Stimulated activated CD4-positive, alpha-beta T cell treated with anti-CD3 and anti-CD28 coated beads, Interleukin-1b, Interleukin-23, amount 100 ng/mL, for 1 hour (primary cell): Measurements from ENCODE around the gene PLCH1.
"Not testable (repeated sequence)": the region's sequence is repeated elsewhere in the genome, so short reads cannot be mapped to it uniquely, and the experiment has no call there.

Experiments
- DNase-seq, 2 donors: peaks; one replicate each; pipeline ENCODE4 v3.0.0-alpha.2; 2020; ENCODE audit warnings: low read depth in 2 of 2

Gene PLCH1

DNA sequence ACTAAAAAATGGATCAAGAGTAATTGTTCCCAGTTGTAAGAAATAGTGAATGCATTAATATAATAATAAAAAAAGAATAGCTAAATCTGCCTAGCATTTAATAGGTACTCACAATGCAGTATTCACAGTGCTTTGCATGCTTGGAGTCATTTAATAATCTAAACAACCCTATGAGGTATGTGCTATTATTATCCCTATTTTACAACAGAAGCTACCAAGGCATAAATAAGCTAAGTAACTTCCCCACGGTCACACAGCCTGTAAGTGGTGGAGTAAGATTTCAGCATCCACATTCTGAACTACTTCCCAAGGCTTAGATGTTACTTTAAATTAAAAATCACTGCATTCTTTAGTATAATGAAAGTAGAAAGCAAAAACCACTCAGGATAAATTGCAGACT lies 102.9 kb downstream of the PLCH1 start:
- DNase-seq = no peak

DNA sequence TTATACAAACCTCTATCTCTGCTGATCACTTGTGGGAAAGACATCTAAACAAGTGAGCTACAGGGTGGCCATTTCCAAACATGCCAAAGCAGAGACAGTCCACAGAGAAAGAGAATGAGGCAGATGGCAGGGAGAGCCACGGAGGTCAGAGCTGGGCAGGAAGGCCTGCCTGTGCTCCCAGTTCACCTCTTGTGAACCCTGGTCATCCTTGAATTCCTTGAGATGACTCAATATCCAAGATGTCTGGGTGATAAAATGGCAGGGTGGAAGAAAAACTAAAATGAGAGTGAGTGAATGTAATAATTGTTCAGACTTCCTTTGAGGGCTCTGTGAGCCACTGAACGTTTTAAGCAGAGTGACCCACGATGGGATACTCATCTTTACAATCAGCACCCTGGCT lies 104.8 kb downstream of the PLCH1 start:
- DNase-seq = no peak

DNA sequence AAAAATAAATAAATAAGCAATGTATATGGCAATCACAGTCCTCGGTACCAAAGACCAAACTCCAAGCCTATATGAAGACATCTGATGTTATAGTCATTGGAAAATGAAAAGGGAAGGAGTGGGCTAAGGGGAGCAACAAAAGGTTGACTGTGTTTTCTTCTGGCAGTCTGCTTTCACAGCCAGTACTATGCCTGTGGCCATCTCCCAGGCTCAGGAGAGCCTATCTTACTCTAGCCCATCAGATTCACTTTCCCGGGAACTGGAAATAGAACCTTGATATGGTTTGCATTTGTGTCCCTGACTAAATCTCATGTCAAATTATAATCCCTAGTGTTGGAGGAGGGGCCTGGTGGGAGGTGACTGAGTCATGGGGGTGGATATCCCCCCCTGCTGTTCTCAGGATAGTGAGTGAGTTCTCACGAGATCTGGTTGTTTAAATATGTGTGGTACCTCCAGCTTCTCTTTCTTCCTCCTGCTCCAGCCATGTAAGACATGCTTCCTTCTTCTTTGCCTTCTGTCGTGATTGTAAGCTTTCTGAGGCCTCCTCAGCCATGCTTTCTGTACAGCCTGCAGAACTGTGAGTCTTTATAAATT lies 105.3 kb downstream of the PLCH1 start:
- no peak for DNase-seq

DNA sequence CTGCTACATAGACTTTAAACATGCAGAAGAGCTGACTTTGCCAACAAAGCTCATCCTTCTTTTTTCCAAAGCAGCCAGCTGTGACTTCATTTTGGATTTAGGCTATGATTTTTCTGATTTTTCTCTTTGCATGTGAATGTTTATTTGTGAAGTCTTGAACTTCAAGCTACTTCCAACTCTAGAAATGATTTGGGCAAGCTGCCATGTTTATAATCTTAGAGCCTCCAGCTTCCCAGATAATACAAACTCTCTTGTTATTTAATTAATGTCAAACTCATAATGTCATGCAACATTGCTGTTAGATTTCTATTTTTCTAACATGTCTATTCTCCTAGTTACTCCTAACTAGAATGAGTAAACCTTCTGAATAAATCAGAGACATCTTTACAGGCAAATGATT lies 106.4 kb downstream of the PLCH1 start:
- not testable (repeated sequence) for DNase-seq

DNA sequence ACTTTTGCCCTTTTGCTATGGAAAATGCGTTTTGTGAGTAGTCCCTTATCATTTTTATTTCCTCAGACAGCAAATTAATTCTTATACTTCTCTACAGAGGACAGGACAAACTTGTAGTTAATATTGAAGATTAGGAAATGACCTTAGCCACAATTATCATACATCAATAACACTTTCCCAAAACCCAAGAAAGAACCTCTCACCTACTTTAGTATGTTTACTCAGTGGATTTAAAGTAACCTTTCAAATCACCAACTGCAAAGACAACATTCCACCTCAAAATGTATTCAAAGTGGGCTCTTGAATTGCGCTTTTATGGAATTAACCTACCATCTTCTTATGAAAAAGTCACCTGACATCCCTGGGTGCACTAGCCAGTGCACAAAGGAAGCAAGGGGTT lies 107.3 kb downstream of the PLCH1 start:
- no peak for DNase-seq

DNA sequence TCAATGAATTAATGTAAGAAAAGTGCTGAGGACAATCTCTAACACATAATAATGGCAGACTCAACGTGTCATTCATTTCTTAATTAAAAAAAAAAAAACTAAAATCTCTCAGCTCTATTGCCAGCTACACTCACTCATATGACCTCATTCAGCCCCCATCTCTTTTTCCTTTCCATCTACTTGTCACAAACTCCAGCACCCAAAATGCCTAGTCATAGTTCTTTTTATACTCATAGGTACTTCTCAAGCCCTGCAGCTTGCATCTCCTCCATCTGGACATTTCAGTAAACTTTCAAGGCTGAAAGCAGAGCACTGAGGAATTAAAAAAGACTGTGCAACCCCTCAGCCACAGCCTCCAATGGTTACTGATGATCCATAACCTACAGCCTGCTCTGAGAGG lies 109.8 kb downstream of the PLCH1 start:
- no peak for DNase-seq

DNA sequence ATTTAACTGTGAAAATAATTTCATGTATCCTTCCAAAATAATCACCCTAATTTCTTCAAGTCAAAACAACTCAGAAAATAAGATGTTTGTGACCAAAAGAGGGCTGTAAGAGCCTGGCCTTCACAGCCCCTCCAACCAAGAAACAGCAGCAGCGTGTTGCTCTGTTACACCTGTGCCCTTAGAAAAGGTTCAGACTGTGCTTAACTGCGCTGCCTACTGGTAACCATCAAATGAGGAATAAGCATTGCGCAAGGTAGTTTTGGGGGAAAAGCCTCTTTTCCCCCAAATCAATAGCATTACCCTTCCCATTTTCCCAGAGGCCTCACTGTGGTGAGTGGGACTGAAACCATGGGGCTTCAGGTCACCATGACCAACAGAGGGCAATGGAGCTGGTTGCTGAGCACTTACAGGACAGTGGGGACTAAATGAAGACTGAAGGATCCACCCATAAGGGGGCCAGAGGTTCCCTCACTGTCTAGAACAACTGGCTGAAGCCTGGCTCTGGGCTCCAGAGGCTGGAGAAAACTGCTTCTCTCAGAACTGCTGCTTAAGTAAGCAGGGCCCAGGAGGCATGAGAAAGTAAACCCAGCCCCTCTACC lies 110.7 kb downstream of the PLCH1 start:
- DNase-seq = no peak

DNA sequence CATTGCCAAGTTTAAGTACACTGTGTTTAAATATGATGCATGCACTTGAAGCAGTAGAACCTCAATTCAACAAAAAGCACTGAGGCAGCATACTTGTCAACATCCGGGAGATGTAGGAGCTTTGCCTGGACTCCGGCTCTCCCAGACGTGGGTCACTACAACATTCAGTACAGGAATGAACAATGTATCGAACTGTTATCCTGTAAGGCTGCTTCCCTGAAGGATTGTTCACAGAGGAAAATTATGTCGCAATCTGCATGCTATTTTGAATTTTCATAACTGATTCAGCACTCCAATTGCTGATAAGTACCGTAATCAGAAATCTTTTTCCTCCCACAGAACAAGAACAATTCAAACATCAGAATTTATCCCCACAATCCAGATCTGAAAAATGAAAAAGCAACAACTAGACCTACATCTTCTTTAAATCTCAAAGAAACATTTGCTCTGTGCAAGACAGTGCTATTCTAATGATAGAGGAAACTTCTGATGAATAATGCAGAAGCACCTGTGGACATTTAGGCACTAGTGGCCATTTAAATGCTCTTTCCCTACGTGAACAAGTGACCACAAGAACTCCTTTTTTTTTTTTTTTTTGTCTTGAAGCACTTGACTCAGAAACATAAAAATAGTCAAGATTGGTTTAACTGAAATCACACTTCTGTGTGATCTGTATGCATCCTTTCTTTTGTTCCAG lies 113.4 kb downstream of the PLCH1 start:
- DNase-seq = no peak

DNA sequence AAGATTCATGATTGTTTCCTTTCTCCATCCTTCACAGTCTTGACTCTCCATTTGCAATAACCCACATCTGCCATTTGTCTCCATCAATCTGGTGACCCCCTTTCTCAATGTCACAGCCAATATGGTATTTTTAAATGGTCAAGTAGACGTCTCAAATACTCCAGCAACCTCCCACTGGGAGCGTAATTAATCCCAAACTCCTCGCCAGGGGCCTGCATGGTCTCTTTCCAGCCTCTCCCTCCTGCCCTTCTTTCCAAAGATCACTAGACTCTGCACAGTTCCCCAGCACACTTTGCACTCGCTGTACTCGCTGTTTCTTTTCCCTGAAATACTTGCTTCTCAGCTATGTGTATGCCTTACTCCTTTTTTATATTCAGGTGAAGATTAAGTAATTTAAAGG lies 115.3 kb downstream of the PLCH1 start:
- DNase-seq = no peak

DNA sequence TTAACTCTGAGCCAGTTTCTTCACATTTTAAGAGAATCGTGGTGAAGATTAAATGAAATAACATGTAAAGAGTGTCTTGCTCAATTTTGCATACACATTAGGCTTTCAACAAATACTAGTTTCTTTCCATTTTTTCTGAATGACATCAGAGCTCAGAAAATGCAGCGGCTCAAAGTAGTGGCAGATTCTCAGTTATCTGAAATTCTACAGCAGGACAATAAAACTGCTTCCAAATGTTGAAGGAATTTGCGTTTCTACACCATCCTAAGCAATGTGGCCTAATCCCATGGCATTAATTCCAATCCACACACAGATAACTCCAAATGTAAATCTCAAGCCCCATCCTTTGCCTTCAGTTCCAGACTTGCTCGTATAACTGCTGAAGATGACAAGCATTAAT lies 115.8 kb downstream of the PLCH1 start:
- DNase-seq = no peak

DNA sequence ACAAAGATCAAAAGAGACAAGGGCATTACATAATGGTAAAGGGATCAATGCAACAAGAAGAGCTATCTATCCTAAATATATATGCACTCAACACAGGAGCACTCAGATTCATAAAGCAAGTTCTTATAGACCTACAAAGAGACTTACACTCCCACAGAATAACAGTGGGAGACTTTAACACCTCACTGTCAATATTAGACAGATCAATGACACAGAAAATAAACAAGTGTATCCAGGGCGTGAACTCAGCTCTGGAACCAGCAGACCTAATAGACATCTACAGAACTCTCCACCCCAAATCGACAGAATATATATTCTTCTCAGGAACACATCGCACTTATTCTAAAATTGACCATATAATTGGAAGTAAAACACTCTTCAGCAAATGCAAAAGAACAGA lies 122.2 kb downstream of the PLCH1 start:
- DNase-seq = not testable (repeated sequence)

DNA sequence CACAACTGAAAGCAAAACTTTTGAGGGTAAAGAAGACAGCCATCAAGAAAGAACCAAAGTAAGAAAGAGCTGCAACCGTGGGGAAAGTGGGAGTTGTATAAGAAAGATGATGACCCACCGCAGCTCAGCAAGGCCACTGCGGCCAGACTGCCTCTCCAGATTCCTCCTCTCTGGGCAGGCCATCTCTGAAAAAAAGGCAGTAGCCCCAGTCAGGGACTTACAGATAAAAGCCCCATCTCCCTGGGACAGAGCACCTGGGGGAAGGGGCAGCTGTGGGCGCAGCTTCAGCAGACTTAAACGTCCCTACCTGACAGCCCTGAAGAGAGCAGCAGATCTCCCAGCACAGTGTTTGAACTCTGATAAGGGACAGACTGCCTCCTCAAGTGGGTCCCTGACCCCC lies 124.3 kb downstream of the PLCH1 start:
- not testable (repeated sequence) for DNase-seq

DNA sequence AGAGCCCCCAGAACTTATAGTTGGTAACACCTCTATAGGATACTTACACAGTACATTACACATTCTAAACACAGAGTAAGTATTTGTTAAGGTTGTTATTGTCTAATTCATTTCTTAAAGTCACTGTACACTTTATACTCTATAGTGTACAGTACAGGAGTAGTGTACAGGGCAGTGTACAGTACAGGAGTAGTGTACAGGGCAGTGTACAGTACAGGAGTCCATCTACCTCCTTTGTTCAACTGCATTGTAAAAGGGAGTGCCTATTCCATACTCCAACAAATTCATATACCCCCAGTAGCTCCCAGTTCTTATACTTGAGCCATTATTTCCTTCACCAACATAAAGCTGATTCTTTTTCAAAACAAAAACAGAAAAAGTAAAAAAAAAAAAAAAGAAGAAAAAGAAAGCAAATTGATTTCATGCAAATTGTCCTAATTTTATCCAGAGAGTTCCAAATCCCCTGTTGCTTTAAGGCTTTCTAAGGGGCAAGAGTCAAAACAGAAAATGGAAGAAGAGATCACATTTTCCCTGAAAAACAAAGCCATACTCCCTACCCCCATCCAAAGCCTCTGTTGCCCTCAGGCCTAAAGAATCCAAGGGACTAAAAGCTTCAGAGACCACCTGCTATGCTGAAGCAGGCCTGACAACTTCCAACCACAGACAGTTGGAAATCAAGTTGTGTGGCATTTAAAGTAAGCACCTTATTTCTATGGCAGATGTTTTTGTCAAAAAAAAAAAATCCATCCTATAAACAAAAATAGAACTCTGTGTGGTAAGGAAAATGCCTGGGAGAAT lies 125.6 kb downstream of the PLCH1 start:
- DNase-seq = no peak

DNA sequence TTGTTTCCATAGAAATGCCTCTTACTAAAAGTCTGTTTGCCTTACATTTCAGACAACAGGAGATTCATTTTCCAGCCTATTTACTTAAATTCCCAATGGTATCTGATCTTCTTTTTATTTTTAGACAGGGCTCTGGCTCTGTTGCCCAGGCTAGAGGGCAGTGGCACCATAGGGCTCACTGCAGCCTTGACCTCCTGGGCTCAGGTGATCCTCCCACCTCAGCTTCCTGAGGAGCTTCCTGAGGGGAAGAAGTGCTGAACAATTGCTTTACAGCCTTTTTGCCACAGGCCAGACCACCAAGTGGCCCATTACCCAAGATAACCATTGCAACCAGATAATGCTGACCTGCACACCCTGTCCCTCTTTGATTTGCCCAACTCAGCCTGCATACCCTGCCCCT lies 126.3 kb downstream of the PLCH1 start:
- DNase-seq = no peak

DNA sequence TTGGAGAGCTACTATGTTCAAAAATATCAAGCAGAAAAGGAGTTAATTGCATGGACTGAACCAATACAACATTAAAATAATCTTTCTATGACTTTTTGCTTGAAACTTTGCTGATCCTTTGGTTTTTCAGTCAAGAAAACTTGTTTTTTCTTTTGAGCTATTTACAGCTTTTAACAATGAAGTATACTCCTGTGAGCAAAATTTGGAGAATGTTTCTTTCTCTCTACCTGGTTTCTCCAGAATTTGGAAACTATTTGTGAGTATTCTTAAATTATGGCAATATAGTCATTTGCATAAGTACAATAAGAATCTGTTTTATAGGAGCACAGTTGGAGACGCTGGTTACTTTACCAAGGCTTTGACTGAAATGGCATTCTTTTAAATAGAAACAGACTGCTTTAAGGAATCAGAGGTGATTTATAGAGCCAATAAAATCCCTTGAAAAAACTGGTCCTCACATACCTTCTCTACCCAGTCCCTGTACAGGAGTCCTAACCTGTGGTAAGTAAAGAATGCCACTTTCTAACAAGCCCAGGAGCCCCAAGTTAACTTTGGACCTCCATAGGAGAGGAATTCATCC lies 127.4 kb downstream of the PLCH1 start:
- no peak for DNase-seq

DNA sequence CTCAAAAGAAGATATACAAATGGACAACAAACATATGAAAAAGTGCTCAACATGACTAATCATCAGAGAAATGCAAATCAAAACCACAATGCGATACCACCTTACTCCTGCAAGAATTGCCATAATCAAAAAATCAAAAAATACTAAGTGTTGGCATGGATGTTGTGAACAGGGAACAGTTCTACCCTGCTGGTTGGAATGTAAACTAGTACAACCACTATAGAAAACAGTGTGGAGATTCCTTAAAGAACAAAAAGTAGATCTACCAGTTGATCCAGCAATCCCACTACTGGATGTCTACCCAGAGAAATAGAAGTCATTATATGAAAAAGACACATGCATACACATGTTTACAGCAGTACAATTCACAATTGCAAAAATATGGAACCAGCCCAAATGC lies 129.7 kb downstream of the PLCH1 start:
- DNase-seq = not testable (repeated sequence)

DNA sequence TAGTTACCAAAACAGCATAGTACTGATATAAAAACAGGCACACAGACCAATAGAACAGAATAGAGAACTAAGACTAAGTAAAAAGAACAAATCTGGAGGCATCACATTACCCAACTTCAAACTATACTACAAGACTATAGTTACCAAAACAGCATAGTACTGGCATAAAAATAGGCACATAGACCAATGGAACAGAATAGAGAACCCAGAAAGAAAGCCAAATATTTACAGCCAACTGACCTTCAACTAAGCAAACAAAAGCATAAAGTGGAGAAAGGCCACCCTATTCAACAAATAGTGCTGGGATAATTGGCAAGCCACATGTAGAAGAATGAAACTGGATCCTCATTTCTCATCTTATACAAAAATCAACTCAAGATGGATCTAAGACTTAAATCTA lies 130.5 kb downstream of the PLCH1 start:
- DNase-seq = not testable (repeated sequence)

DNA sequence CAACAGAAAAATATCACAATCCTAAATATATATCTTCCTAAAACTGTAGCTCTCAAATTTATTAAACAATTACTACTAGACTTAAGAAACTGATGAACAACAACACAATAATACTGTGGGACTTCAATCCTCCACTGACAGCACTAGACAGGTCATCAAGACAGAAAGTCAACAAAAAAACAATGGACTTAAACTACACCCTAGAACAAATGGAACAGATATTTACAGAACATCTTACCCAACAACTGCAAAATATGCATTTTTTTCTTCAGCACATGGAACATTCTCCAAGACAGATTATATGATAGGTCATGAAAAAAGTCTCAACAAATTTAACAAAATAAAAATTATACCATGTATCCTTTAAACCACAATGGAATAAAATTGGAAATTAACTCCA lies 133.4 kb downstream of the PLCH1 start:
- DNase-seq = no peak

DNA sequence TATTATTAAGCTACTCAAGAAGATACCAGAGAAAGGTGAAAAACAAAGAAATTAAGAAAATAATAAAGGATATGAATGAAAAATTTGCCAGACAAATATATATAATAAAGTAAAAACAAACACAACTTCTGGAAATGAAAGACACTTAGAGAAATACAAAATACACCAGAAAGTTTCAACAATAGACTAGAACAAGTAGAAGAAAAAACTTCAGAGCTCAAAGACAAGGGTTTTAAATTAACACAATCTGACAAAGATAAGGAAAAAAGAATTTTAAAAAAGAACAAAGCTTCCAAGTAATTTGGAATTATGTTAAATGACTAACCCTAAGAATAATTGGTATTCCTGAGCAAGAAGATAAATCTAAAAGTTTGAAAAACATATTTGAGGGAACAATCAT lies 135.3 kb downstream of the PLCH1 start:
- DNase-seq = no peak

DNA sequence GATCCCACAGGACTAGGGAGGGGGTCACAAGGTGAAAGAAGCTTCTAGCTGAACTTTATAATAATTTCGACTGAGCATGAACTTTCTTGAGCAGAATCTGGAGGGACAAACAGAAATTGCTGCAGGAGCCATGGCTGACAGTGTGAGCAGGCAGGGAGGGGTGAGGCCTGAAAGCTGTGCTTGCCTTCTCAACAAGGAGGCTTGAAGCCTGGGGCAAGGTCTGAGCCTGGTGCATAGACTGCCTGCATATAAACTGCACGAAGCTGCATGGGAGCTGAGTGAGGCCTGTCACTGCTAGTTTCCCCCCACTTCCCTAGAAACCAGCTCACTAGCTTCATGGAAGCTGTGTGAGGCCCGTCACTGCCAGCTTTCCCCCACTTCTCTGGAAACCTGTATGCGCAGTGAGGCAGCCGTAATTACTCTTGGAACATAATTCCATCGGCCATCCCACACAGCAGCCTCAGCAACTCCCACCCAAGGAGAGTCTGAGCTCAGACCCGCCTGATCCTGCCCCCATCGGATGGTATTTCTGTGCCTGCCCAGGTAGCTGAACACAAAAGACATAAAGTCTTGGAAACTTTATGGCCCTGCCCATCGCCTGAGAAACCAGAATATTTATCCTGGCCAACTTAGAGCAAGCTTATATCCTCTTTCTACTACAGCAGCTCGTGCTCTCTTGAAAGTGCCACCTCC lies 136.5 kb downstream of the PLCH1 start:
- no peak for DNase-seq

DNA sequence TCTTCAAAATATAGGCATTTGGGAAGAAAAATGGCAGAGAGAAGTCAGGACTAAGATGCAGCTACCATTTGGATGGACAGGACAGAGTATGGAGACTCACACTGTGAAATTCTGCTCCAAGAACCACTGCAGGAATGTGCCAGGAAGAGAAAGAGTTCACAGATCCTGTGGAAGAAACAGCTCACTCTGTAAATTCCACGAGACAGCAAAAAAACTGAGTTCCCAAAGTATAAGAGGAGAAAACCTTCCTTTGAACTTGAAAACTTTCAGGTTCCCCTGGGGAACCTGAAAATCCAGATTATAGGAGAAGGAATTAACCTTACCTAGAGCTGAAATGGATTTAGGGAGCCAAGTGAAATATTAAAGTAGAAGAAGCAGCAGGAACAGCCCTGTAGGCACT lies 137.1 kb downstream of the PLCH1 start:
- DNase-seq = no peak

DNA sequence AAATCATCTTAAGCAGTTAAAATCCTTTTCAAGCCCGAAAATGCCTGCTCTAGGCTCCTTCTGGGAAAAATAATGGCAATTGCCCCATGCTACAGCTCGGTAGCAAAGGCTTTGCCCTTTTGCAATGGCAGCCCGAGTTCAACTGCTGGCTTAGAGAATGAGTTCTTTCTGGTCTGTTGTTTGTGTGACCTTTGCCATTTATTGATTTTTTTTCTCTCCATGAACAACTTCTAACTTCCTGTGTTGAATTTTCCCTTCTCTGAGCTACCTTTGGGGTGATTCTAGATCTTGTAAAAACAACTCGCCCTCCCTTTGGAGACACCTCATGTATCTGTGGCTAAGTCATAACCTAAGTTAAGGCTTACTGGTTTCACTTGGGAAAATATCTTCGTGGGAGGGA lies 139.3 kb downstream of the PLCH1 start:
- DNase-seq = no peak
